HEK293 (cell line): ENCODE results near the gene ADCY6.

Experiments used
- BCL11B ChIP-seq: fragments of 450-650 bp; formaldehyde crosslinking; IDR thresholded peaks from 2 replicates; pipeline ENCODE4 v1.5.1; 2016; ENCODE audit warnings: low read depth, missing biosample characterization, missing genetic modification characterization
- EGR2 ChIP-seq: fragments of 450-650 bp; formaldehyde crosslinking; IDR thresholded peaks from 2 replicates; pipeline ENCODE4 v1.5.1; 2016; ENCODE audit warnings: low read depth, missing biosample characterization, missing genetic modification characterization
- GLI2 ChIP-seq: fragments of 450-650 bp; formaldehyde crosslinking; IDR thresholded peaks from 2 replicates; pipeline ENCODE4; 2017; ENCODE audit warnings: missing biosample characterization, missing genetic modification characterization, low read depth, borderline replicate concordance
- GLIS2 ChIP-seq: fragments of 450-650 bp; formaldehyde crosslinking; IDR thresholded peaks from 2 replicates; pipeline ENCODE4 v1.5.1; 2016; ENCODE audit warnings: missing biosample characterization, missing genetic modification characterization
- HIC1 ChIP-seq: fragments of 450-650 bp; formaldehyde crosslinking; IDR thresholded peaks from 2 replicates; pipeline ENCODE4 v1.5.1; 2016; ENCODE audit warnings: missing biosample characterization, missing genetic modification characterization
- INSM2 ChIP-seq: fragments of 450-650 bp; formaldehyde crosslinking; IDR thresholded peaks from 2 replicates; pipeline ENCODE4 v1.5.1; 2016; ENCODE audit warnings: missing biosample characterization, missing genetic modification characterization
- KLF9 ChIP-seq: fragments of 450-650 bp; formaldehyde crosslinking; IDR thresholded peaks from 2 replicates; pipeline ENCODE4 v1.5.1; 2016; ENCODE audit warnings: missing biosample characterization, missing genetic modification characterization, low read depth
- YY1 ChIP-seq: fragments of 450-650 bp; formaldehyde crosslinking; IDR thresholded peaks from 2 replicates; pipeline ENCODE4 v1.5.1; 2018; ENCODE audit warnings: missing biosample characterization, missing genetic modification characterization
- ZBTB7A ChIP-seq: fragments of 450-650 bp; formaldehyde crosslinking; IDR thresholded peaks from 2 replicates; pipeline ENCODE4 v1.5.1; 2016; ENCODE audit warnings: low read depth, missing biosample characterization, missing genetic modification characterization
- ZNF10 ChIP-seq: fragments of 450-650 bp; formaldehyde crosslinking; IDR thresholded peaks from 2 replicates; pipeline ENCODE4 v1.5.1; 2017; ENCODE audit warnings: missing biosample characterization, missing genetic modification characterization
- ZNF175 ChIP-seq: fragments of 450-650 bp; formaldehyde crosslinking; IDR thresholded peaks from 2 replicates; pipeline ENCODE4 v1.5.1; 2016; ENCODE audit warnings: missing biosample characterization, missing genetic modification characterization
- ZNF19 ChIP-seq: fragments of 450-650 bp; formaldehyde crosslinking; IDR thresholded peaks from 2 replicates; pipeline ENCODE4; 2016; ENCODE audit warnings: missing biosample characterization, missing genetic modification characterization, low read depth
- ZNF211 ChIP-seq: fragments of 450-650 bp; formaldehyde crosslinking; IDR thresholded peaks from 2 replicates; pipeline ENCODE4 v1.5.1; 2016; ENCODE audit warnings: low read depth, missing biosample characterization, missing genetic modification characterization
- ZNF214 ChIP-seq: fragments of 450-650 bp; formaldehyde crosslinking; IDR thresholded peaks from 2 replicates; pipeline ENCODE4 v1.5.1; 2017; ENCODE audit warnings: missing biosample characterization, mild to moderate bottlenecking, missing genetic modification characterization, borderline replicate concordance
- ZNF350 ChIP-seq: fragments of 450-650 bp; formaldehyde crosslinking; IDR thresholded peaks from 2 replicates; pipeline ENCODE4 v1.5.0; 2017; ENCODE audit warnings: missing biosample characterization, mild to moderate bottlenecking, missing genetic modification characterization
- ZNF366 ChIP-seq: fragments of 450-650 bp; formaldehyde crosslinking; conservative IDR thresholded peaks from 2 replicates; pipeline ENCODE4 v1.5.1; 2016; ENCODE audit warnings: missing biosample characterization, missing genetic modification characterization
- ZNF391 ChIP-seq: fragments of 450-650 bp; formaldehyde crosslinking; IDR thresholded peaks from 2 replicates; pipeline ENCODE4 v1.5.1; 2016; ENCODE audit warnings: low read depth, missing biosample characterization, missing genetic modification characterization, borderline replicate concordance
- ZNF423 ChIP-seq: fragments of 450-650 bp; formaldehyde crosslinking; IDR thresholded peaks from 2 replicates; pipeline ENCODE4 v1.5.1; 2016; ENCODE audit warnings: missing biosample characterization, missing genetic modification characterization
- ZNF560 ChIP-seq: fragments of 450-650 bp; formaldehyde crosslinking; IDR thresholded peaks from 2 replicates; pipeline ENCODE4 v1.5.1; 2017; ENCODE audit warnings: missing biosample characterization, missing genetic modification characterization, borderline replicate concordance
- ZNF561 ChIP-seq: fragments of 450-650 bp; IDR thresholded peaks from 2 replicates; pipeline ENCODE4 v1.5.1; 2018; ENCODE audit warnings: missing biosample characterization, missing genetic modification characterization, borderline replicate concordance
- ZNF596 ChIP-seq: fragments of 450-650 bp; IDR thresholded peaks from 2 replicates; pipeline ENCODE4 v1.5.0; 2018; ENCODE audit warnings: missing biosample characterization, mild to moderate bottlenecking, missing genetic modification characterization, moderate library complexity
- ZNF664 ChIP-seq: fragments of 450-650 bp; formaldehyde crosslinking; IDR thresholded peaks from 2 replicates; pipeline ENCODE4 v1.5.1; 2016; ENCODE audit warnings: missing biosample characterization, missing genetic modification characterization
- ZNF843 ChIP-seq: fragments of 450-650 bp; formaldehyde crosslinking; IDR thresholded peaks from 2 replicates; pipeline ENCODE4 v1.5.1; 2016; ENCODE audit warnings: missing biosample characterization, missing genetic modification characterization
- TF ChIP-seq, protein P1 (sequence below): fragments of 450-650 bp; formaldehyde crosslinking; IDR thresholded peaks from 2 replicates; pipeline ENCODE4 v1.5.1; 2017; ENCODE audit warnings: missing biosample characterization, missing genetic modification characterization
- TF ChIP-seq, protein P2 (sequence below): fragments of 450-650 bp; formaldehyde crosslinking; IDR thresholded peaks from 2 replicates; pipeline ENCODE4 v1.5.1; 2016; ENCODE audit warnings: missing biosample characterization, missing genetic modification characterization
- TF ChIP-seq, protein P3 (sequence below): fragments of 450-650 bp; formaldehyde crosslinking; IDR thresholded peaks from 2 replicates; pipeline ENCODE4 v1.5.1; 2017; ENCODE audit warnings: missing biosample characterization, missing genetic modification characterization

ADCY6 gene

GRCh38 chr12:48786591-48787544 is 2.0 kb downstream of the ADCY6 start (continued):
- TF ChIP-seq ZNF10 (tag by site-specific recombination), result no peak
- no peak for TF ChIP-seq ZNF19 (tag by site-specific recombination)
- peak; percentile 6; the same call in 1 of the 2 replicates for TF ChIP-seq BCL11B
- TF ChIP-seq ZNF843, result no peak
- TF ChIP-seq, protein P1, sequence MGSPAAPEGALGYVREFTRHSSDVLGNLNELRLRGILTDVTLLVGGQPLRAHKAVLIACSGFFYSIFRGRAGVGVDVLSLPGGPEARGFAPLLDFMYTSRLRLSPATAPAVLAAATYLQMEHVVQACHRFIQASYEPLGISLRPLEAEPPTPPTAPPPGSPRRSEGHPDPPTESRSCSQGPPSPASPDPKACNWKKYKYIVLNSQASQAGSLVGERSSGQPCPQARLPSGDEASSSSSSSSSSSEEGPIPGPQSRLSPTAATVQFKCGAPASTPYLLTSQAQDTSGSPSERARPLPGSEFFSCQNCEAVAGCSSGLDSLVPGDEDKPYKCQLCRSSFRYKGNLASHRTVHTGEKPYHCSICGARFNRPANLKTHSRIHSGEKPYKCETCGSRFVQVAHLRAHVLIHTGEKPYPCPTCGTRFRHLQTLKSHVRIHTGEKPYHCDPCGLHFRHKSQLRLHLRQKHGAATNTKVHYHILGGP (tag by site-specific recombination), result no peak
- TF ChIP-seq EGR2 (tag by site-specific recombination), result peak; percentile 99
- TF ChIP-seq, protein P2, sequence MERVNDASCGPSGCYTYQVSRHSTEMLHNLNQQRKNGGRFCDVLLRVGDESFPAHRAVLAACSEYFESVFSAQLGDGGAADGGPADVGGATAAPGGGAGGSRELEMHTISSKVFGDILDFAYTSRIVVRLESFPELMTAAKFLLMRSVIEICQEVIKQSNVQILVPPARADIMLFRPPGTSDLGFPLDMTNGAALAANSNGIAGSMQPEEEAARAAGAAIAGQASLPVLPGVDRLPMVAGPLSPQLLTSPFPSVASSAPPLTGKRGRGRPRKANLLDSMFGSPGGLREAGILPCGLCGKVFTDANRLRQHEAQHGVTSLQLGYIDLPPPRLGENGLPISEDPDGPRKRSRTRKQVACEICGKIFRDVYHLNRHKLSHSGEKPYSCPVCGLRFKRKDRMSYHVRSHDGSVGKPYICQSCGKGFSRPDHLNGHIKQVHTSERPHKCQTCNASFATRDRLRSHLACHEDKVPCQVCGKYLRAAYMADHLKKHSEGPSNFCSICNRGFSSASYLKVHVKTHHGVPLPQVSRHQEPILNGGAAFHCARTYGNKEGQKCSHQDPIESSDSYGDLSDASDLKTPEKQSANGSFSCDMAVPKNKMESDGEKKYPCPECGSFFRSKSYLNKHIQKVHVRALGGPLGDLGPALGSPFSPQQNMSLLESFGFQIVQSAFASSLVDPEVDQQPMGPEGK, result peak; percentile 78
- TF ChIP-seq HIC1, result no peak
- TF ChIP-seq ZNF596 (tag by site-specific recombination), result no peak
- TF ChIP-seq ZNF664 (tag by site-specific recombination), result no peak
- TF ChIP-seq YY1 (tag by site-specific recombination), result no peak
- no peak for TF ChIP-seq ZNF350 (tag by site-specific recombination)
- no peak for TF ChIP-seq INSM2
- TF ChIP-seq GLI2 (tag by site-specific recombination), result no peak
- TF ChIP-seq KLF9 (tag by site-specific recombination), result no peak
- TF ChIP-seq, protein P3, sequence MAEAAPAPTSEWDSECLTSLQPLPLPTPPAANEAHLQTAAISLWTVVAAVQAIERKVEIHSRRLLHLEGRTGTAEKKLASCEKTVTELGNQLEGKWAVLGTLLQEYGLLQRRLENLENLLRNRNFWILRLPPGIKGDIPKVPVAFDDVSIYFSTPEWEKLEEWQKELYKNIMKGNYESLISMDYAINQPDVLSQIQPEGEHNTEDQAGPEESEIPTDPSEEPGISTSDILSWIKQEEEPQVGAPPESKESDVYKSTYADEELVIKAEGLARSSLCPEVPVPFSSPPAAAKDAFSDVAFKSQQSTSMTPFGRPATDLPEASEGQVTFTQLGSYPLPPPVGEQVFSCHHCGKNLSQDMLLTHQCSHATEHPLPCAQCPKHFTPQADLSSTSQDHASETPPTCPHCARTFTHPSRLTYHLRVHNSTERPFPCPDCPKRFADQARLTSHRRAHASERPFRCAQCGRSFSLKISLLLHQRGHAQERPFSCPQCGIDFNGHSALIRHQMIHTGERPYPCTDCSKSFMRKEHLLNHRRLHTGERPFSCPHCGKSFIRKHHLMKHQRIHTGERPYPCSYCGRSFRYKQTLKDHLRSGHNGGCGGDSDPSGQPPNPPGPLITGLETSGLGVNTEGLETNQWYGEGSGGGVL (tag by site-specific recombination), result peak; percentile 97
- TF ChIP-seq ZNF391 (tag by site-specific recombination), result no peak
- TF ChIP-seq GLIS2 (tag by site-specific recombination), result peak; percentile 54; the same call in 1 of the 2 replicates
- TF ChIP-seq ZNF561 (tag by site-specific recombination), result no peak
- TF ChIP-seq ZNF560 (tag by site-specific recombination), result no peak
- TF ChIP-seq ZBTB7A (tag by site-specific recombination), result no peak
- TF ChIP-seq ZNF423 (tag by site-specific recombination), result peak; percentile 46; the same call in 1 of the 2 replicates
- TF ChIP-seq ZNF175 (tag by site-specific recombination), result no peak
- TF ChIP-seq ZNF211 (tag by site-specific recombination), result no peak
- TF ChIP-seq ZNF214 (tag by site-specific recombination), result no peak
- TF ChIP-seq ZNF366 (tag by site-specific recombination), result peak; percentile 49; the same call in 1 of the 2 replicates
